B cell (primary cell): ENCODE measurements around the gene OR2T2.
"Not testable (repeated sequence)": the region's sequence is repeated elsewhere in the genome, so short reads cannot be mapped to it uniquely, and the experiment has no call there.

ENCODE experiments used
- EZH2 ChIP-seq: IDR thresholded peaks from 2 replicates; pipeline ENCODE4 v1.6.1; 2012; ENCODE audit warnings: borderline replicate concordance, low read depth, mild to moderate bottlenecking, moderate library complexity, low read length; ENCODE audit not compliant: insufficient read depth, poor library complexity, severe bottlenecking
- TF ChIP-seq, protein P1 (sequence below): fragments of 200-600 bp; IDR thresholded peaks from one replicate; pipeline ENCODE4 v1.8.0; 2022; ENCODE audit warnings: antibody characterized with exemption, mild to moderate bottlenecking

DNA sequence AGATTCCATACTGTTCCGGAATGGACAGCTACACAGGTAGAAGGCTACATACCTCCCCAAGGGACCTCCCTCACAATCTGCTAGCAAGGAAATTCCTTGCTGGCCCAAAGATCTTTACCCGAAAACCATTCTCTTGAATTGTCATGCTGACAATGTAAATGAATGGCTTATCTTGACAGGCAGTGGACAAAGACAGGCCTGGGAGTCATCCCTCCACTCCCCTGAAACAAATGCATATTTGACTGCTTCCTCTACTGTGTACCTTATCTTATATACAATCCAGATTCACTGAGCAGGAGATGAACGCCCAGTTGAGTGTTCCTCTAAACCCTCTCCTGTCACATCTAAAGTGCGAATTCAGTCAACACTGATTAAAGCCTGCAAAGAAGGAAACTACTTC is 834 bp upstream of the OR2T2 start:
- TF ChIP-seq, protein P1, sequence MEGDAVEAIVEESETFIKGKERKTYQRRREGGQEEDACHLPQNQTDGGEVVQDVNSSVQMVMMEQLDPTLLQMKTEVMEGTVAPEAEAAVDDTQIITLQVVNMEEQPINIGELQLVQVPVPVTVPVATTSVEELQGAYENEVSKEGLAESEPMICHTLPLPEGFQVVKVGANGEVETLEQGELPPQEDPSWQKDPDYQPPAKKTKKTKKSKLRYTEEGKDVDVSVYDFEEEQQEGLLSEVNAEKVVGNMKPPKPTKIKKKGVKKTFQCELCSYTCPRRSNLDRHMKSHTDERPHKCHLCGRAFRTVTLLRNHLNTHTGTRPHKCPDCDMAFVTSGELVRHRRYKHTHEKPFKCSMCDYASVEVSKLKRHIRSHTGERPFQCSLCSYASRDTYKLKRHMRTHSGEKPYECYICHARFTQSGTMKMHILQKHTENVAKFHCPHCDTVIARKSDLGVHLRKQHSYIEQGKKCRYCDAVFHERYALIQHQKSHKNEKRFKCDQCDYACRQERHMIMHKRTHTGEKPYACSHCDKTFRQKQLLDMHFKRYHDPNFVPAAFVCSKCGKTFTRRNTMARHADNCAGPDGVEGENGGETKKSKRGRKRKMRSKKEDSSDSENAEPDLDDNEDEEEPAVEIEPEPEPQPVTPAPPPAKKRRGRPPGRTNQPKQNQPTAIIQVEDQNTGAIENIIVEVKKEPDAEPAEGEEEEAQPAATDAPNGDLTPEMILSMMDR: not testable (repeated sequence)
- not testable (repeated sequence) for TF ChIP-seq EZH2
